HG03432 (cell line): Measurements from ENCODE around the gene IZUMO1R.
"Not testable (repeated sequence)": the region's sequence is repeated elsewhere in the genome, so short reads cannot be mapped to it uniquely, and the experiment has no call there.

ENCODE experiments used
- ATAC-seq: cut with Tn5 transposase; IDR thresholded peaks from one replicate; pipeline ENCODE4 v1.9.1; 2021; ENCODE audit warnings: mild to moderate bottlenecking, moderate library complexity; ENCODE audit not compliant: unreplicated experiment

IZUMO1R gene

DNA sequence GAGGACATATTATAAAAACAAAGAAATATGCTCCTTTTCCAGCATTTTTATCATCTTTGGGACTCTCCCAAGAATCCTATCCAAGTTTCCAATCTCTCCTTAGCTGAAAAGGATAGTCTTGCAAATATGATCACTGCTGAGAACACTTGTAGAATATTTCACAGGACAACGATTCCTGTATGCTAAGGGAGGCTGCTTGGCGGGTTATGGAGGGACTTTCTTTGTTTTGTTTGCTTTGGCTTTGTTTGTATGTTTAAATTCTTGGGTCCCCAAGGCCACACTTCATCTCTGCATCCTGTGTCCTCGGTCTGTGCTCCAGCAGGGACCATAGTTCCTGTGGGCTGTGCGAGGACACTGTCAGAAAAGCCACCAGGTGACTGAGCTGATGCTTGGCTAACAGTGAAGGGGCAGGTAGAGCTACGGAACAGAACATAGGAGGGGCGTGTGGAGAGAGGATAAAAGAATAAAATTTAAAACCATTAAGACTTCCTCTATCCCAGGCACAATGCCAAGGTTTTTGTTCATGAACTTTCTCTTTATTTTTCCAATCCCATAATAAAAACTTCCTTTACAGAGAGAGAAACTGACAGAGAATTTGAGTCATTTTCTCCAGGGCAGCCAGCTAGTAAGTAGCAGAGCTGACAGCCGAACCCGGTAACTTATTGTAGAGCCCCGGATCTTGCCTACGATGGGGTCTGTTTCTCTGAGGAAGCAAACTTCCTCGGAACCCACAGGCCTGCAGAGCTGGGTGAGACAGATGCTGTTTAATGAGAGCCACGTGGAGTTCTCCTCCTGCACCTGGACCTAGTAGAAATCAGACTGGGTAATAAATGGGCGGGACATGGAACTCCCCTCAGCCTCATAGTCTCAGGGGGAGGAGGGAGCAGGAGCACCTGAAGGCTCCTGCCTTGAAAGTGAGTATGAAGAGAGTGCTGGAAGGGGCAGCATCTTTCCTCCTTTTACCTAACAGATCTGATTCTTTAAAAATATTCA lies at the start of gene IZUMO1R:
IZUMO1R (plus strand) TSS at position 615 of the 993 bp plus-strand sequence. CDS start 1,057 bp downstream, outside the sequence.
- no peak for ATAC-seq

DNA sequence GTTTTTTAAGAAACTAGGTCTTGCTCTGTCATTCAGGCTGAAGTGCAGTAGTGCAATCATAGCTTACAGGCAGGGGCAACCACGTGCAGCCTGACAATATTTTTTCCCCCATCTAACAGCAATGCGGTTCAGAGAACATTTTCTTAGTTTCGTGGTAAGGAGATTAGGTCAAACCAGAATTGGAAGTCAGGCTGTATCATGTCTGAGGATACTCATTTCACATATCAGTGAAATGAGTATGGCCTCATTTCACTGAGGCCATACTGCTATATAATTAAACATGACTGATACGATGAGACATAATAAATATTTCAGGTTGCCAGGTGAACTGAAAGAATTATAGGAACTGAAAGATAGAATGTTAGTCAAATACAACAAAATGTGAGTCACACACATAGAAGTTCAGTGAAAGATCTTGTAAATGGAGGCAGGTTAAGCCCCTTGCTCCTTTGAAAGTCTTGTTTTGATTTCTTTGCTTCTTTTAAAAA lies 32.5 kb upstream of the IZUMO1R start:
- ATAC-seq, result peak; percentile 91

DNA sequence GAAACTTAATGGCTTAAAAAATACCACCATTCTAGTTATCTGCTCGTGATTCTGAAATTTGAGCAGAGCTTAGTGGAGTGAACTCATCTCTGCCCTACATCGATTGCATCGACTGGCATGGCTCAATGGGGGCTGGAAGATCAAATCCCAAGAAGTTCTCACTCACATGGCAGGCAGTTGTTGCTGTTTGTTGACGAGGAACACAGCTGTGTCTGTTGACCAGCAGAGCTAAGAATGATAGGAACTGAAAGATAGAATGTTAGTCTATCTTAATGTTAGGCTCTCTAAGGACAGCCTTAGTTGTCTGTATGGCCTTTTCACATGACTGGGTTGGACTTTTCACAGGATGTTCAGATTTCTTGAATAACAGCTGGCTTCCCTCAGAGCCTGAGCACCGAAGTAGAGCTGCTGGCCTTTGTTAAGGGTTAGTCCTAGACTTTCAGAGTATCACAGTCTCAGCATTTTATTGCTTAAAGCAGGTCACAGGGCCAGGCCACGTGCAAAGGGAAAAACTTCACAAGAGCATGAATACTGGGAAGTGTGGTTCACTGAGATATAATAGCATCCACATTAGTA lies 31.6 kb upstream of the IZUMO1R start:
- ATAC-seq, result peak; percentile 56

- no peak for ATAC-seq
Observed at GRCh38 chr11:94275961-94276360, 28.4 kb upstream of the IZUMO1R start.

- no peak for ATAC-seq
Observed at GRCh38 chr11:94276943-94277342, 27.4 kb upstream of the IZUMO1R start.

GRCh38 chr11:94278207-94278606 lies 26.2 kb upstream of the IZUMO1R start:
- not testable (repeated sequence) for ATAC-seq

GRCh38 chr11:94279996-94280395 lies 24.4 kb upstream of the IZUMO1R start:
- ATAC-seq, result peak; percentile 62

DNA sequence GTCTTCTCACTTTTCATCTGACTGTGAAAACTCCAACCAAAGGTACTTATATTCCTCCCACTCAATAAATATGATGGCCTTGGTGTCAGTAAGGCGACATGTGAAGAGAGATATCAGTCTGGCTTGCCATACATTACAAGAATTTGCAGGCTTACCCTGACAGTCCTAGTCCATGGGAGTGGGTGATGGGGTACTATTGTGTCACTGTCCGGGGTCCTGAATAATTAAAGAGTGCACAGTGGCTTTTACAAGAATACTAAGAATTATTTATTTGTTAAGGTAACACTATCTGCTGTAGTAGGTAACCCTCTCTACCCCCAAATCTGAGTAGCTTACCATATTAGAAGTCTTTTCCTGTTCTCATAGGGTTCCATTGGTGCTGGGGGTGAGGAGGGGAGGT lies 23.1 kb upstream of the IZUMO1R start:
- ATAC-seq, result no peak

DNA sequence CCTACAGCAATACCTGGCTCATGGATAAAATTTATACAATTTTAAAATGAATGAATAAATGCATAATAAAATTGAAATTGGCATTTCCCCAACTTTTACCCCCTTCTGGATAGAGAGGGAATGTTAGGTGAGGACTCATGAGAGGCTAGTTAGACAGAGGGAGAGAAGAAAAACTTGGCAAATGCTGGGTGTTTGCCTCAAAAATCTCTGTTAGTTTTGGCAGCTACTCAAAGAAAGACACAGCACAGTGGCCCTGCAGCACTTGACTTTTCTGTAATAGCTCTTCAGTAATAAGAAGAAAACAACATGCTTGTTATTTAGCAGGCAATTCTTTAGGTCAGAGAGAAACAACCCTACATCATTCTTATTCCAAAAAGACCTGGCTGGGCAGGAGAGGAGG lies 20.7 kb upstream of the IZUMO1R start:
- ATAC-seq, result no peak

GRCh38 chr11:94295534-94295933 lies 8.8 kb upstream of the IZUMO1R start:
- no peak for ATAC-seq

- no peak for ATAC-seq
Observed at GRCh38 chr11:94297985-94298576, 6.3 kb upstream of the IZUMO1R start.

- ATAC-seq, result no peak
Observed at GRCh38 chr11:94302776-94303175, 1.6 kb upstream of the IZUMO1R start.

DNA sequence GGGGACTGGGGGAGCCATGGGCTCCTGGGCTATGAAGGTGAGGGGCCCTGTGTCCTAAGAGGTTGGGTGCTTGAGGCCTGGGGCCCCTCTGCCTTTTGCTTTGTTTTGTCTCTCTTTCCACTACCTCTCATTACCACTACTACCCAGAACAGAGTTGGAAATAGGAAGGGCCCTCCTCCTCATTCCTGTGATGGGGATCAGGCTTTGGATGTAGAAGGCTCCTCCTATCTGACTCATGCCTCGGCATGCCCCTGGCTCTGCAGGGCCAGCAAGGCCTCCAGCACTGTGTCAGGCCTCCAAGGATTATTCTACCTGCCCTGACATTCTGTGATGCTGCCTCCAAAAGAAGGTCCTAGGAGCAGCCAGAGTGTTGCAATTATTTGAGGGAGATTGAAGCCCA lies 766 bp downstream of the IZUMO1R start:
- ATAC-seq, result no peak

DNA sequence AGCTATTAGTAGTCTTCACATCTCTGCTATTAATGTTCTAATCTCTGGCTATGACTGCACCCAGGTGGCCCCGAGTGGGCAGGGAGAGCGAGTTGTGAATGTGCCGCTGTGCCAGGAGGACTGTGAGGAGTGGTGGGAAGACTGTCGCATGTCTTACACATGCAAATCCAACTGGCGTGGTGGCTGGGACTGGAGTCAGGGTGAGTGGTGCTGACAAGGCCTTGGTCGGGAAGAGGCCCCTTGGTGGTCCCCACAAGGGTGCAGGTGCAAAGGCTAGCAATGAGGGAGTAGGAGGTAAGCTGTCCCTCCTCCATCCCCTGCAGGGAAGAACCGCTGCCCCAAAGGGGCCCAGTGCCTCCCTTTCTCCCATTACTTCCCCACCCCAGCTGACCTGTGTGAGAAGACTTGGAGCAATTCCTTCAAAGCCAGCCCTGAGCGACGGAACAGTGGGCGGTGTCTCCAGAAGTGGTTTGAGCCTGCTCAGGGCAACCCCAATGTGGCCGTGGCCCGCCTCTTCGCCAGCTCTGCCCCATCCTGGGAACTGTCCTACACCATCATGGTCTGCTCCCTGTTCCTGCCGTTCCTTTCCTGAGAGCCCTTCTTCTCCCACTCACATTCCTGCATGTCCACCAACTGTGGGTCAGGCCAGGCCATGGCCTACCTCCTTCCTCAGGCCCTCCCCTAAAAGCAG lies 2.9 kb downstream of the IZUMO1R start:
- no peak for ATAC-seq

DNA sequence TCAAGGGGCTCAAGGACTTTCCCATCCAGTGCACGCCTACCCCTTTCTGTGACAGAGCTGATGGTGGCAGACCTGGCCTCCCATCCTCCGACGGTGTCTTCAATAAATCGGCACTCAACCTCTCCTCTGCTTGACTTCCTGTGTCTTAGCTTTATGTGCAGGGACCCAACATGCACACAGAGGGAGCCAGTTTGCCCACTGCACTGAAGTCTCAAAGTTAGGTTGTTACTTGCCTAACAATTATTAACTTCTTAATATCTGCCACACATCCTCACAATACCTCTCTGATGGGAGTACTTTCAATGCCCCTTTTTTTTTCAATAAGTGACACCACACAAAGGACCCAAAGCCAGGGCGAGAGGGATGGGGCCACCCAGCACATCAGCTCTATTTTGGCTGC lies 3.6 kb downstream of the IZUMO1R start:
- ATAC-seq, result no peak

- ATAC-seq, result no peak
Observed at GRCh38 chr11:94309757-94310156, 5.4 kb downstream of the IZUMO1R start.

GRCh38 chr11:94310191-94310875 lies 6.0 kb downstream of the IZUMO1R start:
- no peak for ATAC-seq

GRCh38 chr11:94312339-94312738 lies 8.0 kb downstream of the IZUMO1R start:
- ATAC-seq, result no peak

DNA sequence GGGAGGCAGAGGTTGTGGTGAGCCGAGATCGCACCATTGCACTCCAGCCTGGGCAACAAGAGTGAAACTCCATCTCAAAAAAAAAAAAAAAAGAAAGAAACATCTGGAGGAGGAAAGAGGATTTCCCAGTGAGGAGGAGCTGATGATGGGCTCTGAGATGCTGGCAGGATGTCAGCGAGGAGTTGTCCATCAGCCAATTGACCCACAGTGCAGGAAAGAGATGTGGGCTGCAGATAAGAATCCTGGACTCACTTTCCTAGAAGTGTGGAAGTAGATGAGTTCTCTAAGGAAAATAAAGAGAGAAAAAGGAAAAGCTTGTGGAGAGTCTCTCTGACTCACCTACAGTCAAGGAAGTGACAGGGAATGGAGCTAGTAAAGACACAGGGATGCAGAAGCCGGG lies 9.7 kb downstream of the IZUMO1R start:
- ATAC-seq, result no peak

GRCh38 chr11:94315664-94316063 lies 11.3 kb downstream of the IZUMO1R start:
- no peak for ATAC-seq
